ENCODE data around the gene HECTD4. TPM values are rescaled to one million over a fixed set of nuclear protein-coding genes. Genes with fewer than 3 reads are reported as not detected.

Gene HECTD4
- total and polyA plus RNA-seq, 2 of the 4 experiments (the other 2 are of a cell fraction), result 12.9 to 13.0 TPM

DNA sequence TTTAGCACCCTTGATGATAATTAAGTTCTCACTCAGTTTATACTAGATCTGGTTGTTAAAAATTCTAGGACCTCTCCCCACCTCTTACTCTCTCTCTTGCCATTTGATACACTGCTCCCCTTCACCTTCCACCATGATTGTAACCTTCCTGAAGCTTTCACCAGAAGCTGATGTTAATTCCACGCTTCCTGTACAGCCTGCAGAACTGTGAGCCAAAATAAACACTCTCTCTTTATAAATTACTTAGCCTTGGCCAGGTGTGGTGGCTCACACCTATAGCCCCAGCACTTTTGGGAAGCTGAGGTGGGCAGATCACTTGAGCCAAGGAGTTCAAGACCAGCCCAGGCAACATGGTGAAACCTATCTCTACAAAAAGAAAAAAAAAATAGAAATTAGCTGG, 11.1 kb upstream of the HECTD4 start:
- Histone ChIP-seq H3K4me1 (ENCODE audit: control insufficient read depth, insufficient read depth, low read length) (no peaks in the 10 kb centered on the region), H3K18ac (ENCODE audit: low read depth, low read length) (no peak overlapping the region), H2BK15ac (ENCODE audit: low read depth, low read length) (no peak overlapping the region), H3K27me3 (ENCODE audit: control insufficient read depth, insufficient read depth, low read length) (no peaks in the 10 kb centered on the region), H2BK120ac (ENCODE audit: low read depth, low read length) (no peak overlapping the region), H2AK9ac (replicated peaks; ENCODE audit: low read depth, low read length, poor library complexity) (no peak overlapping the region), H2BK20ac (ENCODE audit: low read depth, low read length) (no peak overlapping the region), H2AK5ac (ENCODE audit: low read depth, low read length) (no peak overlapping the region), H3K27ac (ENCODE audit: insufficient read depth, low read length) (no peak overlapping the region), H3K9me3 (ENCODE audit: control insufficient read depth, insufficient read depth, low read length) (peaks cover 2% of the 10 kb centered on the region; the same call in 1 of the 2 replicates), H3K14ac (replicated peaks; ENCODE audit: low read depth, low read length) (no peak overlapping the region), H2BK5ac (ENCODE audit: low read depth, low read length, poor library complexity, severe bottlenecking) (no peak overlapping the region), H2AFZ (replicated peaks; ENCODE audit: low read length, poor library complexity) (no peak overlapping the region), H3K9ac (ENCODE audit: low read depth, low read length) (no peak overlapping the region), H3K23ac (ENCODE audit: low read depth, low read length) (no peak overlapping the region), H4K5ac (ENCODE audit: low read depth, low read length) (no peak overlapping the region), H3K36me3 (ENCODE audit: control insufficient read depth, insufficient read depth, low read length) (no peaks in the 10 kb centered on the region), H4K91ac (ENCODE audit: insufficient read depth, low read depth, low read length) (no peak overlapping the region), H3K4me3 (ENCODE audit: insufficient read depth, low read depth, low read length) (no peak overlapping the region), H3K79me1 (ENCODE audit: low read depth in 1 of 2, low read length in 2 of 2) (no peaks in the 10 kb centered on the region), H4K8ac (ENCODE audit: low read depth in 2 of 2, low read length in 2 of 2) (no peak overlapping the region), H3K4ac (ENCODE audit: low read depth, low read length) (no peak overlapping the region), H4K20me1 (ENCODE audit: insufficient read depth, low read length) (no peaks in the 10 kb centered on the region), H3K9me1 (ENCODE audit: insufficient read depth, low read length) (no peaks in the 10 kb centered on the region), H3K4me2 (ENCODE audit: low read depth, low read length) (no peak overlapping the region), H3K56ac (ENCODE audit: extremely low read depth, insufficient read depth, low read length) (no peak overlapping the region)
- no TSS peak for BruUV-seq (replicated peaks)
- CTCF ChIA-PET, result interaction anchor here (0.7 kb wide), 1 partner anchor 195 kb away, joined by 4 read pairs; no protein-coding TSS in a partner anchor
- DNase-seq, result no peak
- no CpG with 5 or more reads among the region's 1 CpG for WGBS, 2 experiments (ENCODE audit: extremely low coverage in 2 of 2, insufficient read length in 1 of 2)
- dilution Hi-C loops (cut with HindIII; ENCODE audit: low sequenced_read_pairs, unreplicated experiment) (no loop called here), intact Hi-C loops (cut with micrococcal nuclease) (no loop called here), in situ Hi-C loops (cut with MboI; ENCODE audit: low sequenced_read_pairs) (no loop called here)
- ATAC-seq (ENCODE audit: low read depth), result no peak
- no peak for TF ChIP-seq FOS (IDR thresholded peaks at IDR 0.05; ENCODE audit: low read depth, low read length)
- no peak for TF ChIP-seq SMC3 (IDR thresholded peaks at IDR 0.05; ENCODE audit: low read depth, low read length)
- TF ChIP-seq, protein P1, sequence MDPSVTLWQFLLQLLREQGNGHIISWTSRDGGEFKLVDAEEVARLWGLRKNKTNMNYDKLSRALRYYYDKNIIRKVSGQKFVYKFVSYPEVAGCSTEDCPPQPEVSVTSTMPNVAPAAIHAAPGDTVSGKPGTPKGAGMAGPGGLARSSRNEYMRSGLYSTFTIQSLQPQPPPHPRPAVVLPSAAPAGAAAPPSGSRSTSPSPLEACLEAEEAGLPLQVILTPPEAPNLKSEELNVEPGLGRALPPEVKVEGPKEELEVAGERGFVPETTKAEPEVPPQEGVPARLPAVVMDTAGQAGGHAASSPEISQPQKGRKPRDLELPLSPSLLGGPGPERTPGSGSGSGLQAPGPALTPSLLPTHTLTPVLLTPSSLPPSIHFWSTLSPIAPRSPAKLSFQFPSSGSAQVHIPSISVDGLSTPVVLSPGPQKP (IDR thresholded peaks at IDR 0.05; ENCODE audit: borderline replicate concordance, low read depth, low read length), result no peak
- TF ChIP-seq MAZ (IDR thresholded peaks at IDR 0.05; ENCODE audit: borderline replicate concordance, low read depth, low read length), result no peak
- TF ChIP-seq RFX5 (IDR thresholded peaks at IDR 0.05; ENCODE audit: low read depth, low read length), result no peak
- no peak for TF ChIP-seq BHLHE40 (IDR thresholded peaks at IDR 0.05; ENCODE audit: low read depth, low read length)
- TF ChIP-seq, protein P2, sequence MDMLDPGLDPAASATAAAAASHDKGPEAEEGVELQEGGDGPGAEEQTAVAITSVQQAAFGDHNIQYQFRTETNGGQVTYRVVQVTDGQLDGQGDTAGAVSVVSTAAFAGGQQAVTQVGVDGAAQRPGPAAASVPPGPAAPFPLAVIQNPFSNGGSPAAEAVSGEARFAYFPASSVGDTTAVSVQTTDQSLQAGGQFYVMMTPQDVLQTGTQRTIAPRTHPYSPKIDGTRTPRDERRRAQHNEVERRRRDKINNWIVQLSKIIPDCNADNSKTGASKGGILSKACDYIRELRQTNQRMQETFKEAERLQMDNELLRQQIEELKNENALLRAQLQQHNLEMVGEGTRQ (IDR thresholded peaks at IDR 0.05; ENCODE audit: low read depth, low read length), result no peak
- TF ChIP-seq, protein P3, sequence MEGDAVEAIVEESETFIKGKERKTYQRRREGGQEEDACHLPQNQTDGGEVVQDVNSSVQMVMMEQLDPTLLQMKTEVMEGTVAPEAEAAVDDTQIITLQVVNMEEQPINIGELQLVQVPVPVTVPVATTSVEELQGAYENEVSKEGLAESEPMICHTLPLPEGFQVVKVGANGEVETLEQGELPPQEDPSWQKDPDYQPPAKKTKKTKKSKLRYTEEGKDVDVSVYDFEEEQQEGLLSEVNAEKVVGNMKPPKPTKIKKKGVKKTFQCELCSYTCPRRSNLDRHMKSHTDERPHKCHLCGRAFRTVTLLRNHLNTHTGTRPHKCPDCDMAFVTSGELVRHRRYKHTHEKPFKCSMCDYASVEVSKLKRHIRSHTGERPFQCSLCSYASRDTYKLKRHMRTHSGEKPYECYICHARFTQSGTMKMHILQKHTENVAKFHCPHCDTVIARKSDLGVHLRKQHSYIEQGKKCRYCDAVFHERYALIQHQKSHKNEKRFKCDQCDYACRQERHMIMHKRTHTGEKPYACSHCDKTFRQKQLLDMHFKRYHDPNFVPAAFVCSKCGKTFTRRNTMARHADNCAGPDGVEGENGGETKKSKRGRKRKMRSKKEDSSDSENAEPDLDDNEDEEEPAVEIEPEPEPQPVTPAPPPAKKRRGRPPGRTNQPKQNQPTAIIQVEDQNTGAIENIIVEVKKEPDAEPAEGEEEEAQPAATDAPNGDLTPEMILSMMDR (conservative IDR thresholded peaks at IDR 0.05; ENCODE audit: low read depth, low read length), result no peak
- TF ChIP-seq POLR2A (IDR thresholded peaks at IDR 0.05; ENCODE audit: low read depth, low read length), result no peak
- no peak for TF ChIP-seq MXI1 (IDR thresholded peaks at IDR 0.05; ENCODE audit: borderline replicate concordance, low read depth, low read length)
- TF ChIP-seq MAFK (IDR thresholded peaks at IDR 0.05; ENCODE audit: low read depth, low read length), result no peak
- no peak for TF ChIP-seq RAD21 (IDR thresholded peaks at IDR 0.05; ENCODE audit: low read length)
- TF ChIP-seq CHD1 (IDR thresholded peaks at IDR 0.05; ENCODE audit: low read depth, low read length), result no peak
- POLR2A ChIA-PET (ENCODE audit: unreplicated experiment), result no interaction called here

All from IMR-90 (cell line).